ENCODE results near the gene RPP40. TPM values are rescaled to one million over a fixed set of nuclear protein-coding genes. Genes with fewer than 3 reads are reported as not detected.

RPP40 gene
- total RNA-seq, 1 experiment from 2014 or later, result 15.9 TPM

DNA sequence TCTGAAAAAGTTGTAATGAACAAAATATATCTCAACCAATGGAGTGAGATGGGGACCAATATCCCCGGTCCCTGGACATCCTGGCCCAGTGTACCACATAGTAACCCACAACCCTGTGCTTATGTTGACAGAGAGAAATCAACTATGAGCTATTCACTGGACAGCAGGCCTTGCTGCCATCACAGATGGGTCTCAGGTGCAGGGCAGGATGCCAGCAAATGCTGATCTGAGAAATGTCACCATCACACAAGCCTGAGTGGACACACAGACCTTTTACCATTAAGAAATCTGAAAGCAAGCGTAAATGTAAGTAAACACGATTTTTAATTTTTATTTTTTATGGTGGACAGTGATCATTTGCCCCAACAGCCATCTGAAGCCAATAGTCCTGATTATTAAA is 9.1 kb downstream of the RPP40 start:
- Histone ChIP-seq H3K27ac (ENCODE audit: low read depth, low read length) (no peak overlapping the region), H3K4me1 (ENCODE audit: control insufficient read depth in 1 of 2, insufficient read depth in 2 of 2, low read length in 2 of 2) (no peaks in the 10 kb centered on the region), H3K79me2 (ENCODE audit: insufficient read depth, low read length) (no peaks in the 10 kb centered on the region), H3K27me3 (ENCODE audit: insufficient read depth, low read length) (no peaks in the 10 kb centered on the region), H3K4me2 (ENCODE audit: low read length) (no peak overlapping the region), H3K9me2 (ENCODE audit: insufficient read depth) (no peaks in the 10 kb centered on the region), H4K20me1 (ENCODE audit: insufficient read depth) (no peaks in the 10 kb centered on the region), H3K4me3 (replicated peaks in 1 of 2; ENCODE audit: low read depth in 1 of 2, low read length in 2 of 2) (no peak overlapping the region), H2AFZ (ENCODE audit: low read depth, low read length, poor library complexity, severe bottlenecking) (no peak overlapping the region), H3K9me3 (ENCODE audit: control insufficient read depth in 1 of 2, insufficient read depth in 1 of 2, low read depth in 1 of 2, low read length in 2 of 2) (no peaks in the 10 kb centered on the region), H3K9ac (ENCODE audit: low read length) (no peak overlapping the region), H3K36me3 (ENCODE audit: control insufficient read depth in 1 of 2, insufficient read depth in 2 of 2, low read length in 2 of 2) (peaks cover 6 to 10% of the 10 kb centered on the region in 2 experiments; a peak in 1 of 4 replicates)
- TF ChIP-seq ZFX (IDR thresholded peaks at IDR 0.05) (no peak), CBX3 (IDR thresholded peaks at IDR 0.05; ENCODE audit: low read depth) (no peak), EGR1 (IDR thresholded peaks at IDR 0.05; ENCODE audit: low read depth) (no peak), EZH2 (IDR thresholded peaks at IDR 0.05) (no peak), JUND (IDR thresholded peaks at IDR 0.05) (no peak), ELF1 (IDR thresholded peaks at IDR 0.05; ENCODE audit: borderline replicate concordance, low read depth) (no peak), EZH2phosphoT487 (IDR thresholded peaks at IDR 0.05; ENCODE audit: borderline replicate concordance) (no peak), POLR2A (IDR thresholded peaks at IDR 0.05; ENCODE audit: borderline replicate concordance, extremely low read depth, insufficient read depth, insufficient read length) (no peak), SP1 (IDR thresholded peaks at IDR 0.05; ENCODE audit: low read depth) (no peak), TCF7L2 (IDR thresholded peaks at IDR 0.05; ENCODE audit: borderline replicate concordance, extremely low read depth, insufficient read depth, insufficient read length) (no peak)
- TF ChIP-seq, protein P1, sequence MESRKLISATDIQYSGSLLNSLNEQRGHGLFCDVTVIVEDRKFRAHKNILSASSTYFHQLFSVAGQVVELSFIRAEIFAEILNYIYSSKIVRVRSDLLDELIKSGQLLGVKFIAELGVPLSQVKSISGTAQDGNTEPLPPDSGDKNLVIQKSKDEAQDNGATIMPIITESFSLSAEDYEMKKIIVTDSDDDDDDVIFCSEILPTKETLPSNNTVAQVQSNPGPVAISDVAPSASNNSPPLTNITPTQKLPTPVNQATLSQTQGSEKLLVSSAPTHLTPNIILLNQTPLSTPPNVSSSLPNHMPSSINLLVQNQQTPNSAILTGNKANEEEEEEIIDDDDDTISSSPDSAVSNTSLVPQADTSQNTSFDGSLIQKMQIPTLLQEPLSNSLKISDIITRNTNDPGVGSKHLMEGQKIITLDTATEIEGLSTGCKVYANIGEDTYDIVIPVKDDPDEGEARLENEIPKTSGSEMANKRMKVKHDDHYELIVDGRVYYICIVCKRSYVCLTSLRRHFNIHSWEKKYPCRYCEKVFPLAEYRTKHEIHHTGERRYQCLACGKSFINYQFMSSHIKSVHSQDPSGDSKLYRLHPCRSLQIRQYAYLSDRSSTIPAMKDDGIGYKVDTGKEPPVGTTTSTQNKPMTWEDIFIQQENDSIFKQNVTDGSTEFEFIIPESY (IDR thresholded peaks at IDR 0.05; ENCODE audit: extremely low read depth, insufficient replicate concordance, low read length), result no peak
- ChIA-PET POLR2A (no interaction called here), RAD21 (ENCODE audit: low non-redundant PET in 1 of 2, low total read pairs in 2 of 2, uncharacterized antibody in 2 of 2, unreplicated experiment in 2 of 2) (no interaction called here), CTCF (no interaction called here)
- BruUV-seq (replicated peaks), result no TSS peak
- ATAC-seq, result no peak
- no peak for DNase-seq (ENCODE audit: low read depth, low spot score)
- intact Hi-C loops (cut with micrococcal nuclease), result no loop called here
